Anterior cingulate cortex (tissue), 58 donors: ENCODE measurements around the gene RYR3.
A peak's percentile ranks its signal among the peaks of the same experiment; 100 is the strongest.

Experiments used
- DNase-seq, 58 donors: peaks; one replicate each; lab custom pipeline; 2025; lab: John Stamatoyannopoulos, UW

RYR3 gene

GRCh38 chr15:33846862-33847261 is 536.1 kb downstream of the RYR3 start:
- DNase-seq, result no peak

- DNase-seq, result no peak
Measured at GRCh38 chr15:33848011-33848410, 537.2 kb downstream of the RYR3 start.

DNA sequence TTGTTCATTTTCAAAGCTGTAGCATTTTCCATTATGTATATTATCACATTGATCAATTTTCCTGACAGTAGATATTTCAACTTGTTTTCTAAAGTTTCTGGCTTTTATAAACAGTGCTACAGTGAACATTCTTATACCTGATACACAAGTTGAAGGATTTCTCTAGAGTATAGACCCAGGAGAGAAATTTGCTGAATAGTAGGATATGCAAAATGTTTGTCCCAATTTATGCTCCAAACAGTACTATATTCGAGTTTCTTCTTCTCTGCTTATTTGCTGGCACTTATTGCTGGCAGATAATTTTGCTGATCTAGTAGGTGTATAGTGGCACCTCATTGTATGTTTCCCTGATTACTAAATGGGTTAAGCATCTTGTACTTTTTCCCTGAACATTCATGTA is 540.3 kb downstream of the RYR3 start:
- no peak for DNase-seq

DNA sequence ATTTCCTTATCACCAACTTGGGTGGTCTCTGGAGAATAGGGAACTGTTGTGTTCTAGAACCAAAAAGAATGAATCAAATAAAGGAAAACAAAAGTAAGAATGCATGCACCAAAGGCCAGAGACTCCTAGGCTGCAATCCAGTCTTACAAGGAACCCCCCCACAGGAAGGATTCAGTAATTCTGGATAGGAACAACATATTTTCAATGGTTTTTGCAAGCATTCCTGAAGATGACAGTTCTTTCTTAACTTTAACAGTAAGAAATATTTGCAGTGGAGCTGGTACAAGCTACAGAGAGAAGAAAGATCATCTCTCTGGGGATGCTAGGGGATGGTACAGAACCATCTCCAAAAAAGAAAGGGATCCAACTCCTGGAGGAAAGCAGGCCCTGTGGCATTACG is 541.3 kb downstream of the RYR3 start:
- DNase-seq, result no peak

DNA sequence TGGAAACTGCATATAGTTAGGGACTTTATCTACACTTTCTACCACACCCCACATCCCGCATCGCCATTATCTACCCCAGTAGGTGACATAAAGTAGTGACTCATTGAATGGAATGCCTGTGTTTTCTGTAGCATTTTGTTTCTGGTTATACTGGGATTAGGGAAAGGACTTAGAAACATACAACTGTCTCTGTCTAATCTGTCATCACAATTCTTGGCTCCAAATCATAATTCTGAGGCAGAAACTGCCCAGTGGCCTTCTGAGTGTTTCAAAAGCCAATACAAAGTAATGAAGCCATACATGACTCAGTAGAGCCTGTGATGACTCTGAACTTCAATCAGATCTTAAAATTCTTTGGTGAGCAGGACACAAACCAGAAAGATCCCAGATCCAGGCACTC is 541.8 kb downstream of the RYR3 start:
- no peak for DNase-seq

GRCh38 chr15:33857726-33858125 is 547.0 kb downstream of the RYR3 start:
- DNase-seq, result no peak

DNA sequence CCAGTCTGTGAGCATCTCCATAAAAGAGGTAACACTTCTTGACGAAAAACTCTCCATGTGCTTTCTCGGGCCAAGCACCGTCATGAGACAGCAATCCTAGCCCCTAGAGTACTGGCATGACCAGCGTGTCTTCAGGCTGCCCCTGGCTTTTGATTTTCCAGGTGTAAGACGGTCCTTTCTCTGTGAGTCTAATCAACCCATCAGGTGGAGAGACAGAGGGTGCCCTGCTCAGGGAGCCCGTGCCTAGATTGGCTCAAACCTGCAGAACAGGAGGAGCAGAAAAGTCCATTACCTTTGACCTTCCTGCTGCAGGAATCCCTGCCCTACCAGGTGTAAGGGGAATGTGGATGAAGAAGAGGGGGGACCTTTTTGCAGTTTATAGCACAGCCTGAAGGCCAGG is 548.1 kb downstream of the RYR3 start:
- no peak for DNase-seq

DNA sequence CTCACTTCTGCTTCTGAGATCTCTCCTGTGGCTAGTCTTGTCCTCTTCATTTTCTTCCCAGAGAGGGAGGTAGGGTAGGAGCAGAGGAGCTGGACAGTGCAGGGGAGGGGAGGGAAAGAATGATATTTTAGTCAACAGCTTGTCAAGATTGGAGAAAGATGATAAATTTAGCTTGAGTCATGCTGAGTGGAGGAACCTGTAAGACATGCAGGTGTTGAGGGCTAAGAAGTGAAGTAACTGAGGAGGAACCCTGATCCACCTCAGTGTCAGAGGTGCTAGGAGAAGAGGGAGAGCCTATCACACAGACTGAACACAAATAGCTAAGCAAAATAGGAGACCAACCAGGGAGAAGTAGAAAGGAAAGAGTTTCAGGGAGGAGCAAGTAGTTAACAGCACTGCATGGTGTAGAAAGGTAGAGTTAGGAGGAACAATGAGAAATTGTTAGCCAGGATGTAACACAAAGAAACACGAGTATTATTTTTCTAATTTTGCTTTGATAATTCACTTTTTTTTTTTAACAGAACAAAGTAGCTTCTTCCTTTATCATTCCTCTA is 549.3 kb downstream of the RYR3 start:
- no peak for DNase-seq

- DNase-seq, result no peak
Measured at GRCh38 chr15:33860754-33861153, 550.0 kb downstream of the RYR3 start.

DNA sequence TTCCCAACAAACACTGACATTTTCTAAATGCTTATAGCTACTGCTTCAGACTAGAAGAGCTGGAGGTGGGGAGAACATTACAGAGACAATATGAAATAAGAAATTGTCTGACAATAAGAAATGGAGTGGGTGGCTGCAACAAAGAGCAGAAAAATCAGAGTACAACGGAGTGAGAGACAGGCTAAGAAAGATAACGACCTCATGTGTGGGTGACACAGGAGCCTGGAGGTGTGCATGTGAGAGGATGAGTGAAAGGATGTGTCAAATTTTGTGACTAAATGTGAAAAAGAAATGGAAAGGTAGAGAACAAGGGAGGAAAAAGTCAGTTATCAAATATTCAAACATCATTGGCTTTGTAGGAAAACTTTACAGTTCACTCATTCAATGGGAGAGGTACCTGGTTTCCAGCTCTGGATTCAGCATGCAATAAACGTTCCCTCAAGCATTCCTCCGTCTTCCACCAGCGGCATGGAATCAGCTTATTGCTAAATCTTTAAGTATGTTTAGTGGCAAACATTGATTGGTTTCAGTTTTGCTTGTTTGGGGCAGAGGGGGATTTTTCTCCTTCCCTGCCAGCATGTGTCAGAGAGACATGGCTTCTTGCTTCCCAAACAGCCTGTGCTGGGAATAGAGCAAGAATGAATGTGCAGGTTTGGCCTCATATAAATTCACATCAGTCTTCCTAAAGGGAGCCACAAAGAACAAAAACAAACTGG is 553.8 kb downstream of the RYR3 start:
- peak in 1 of 58 donors; percentile 17 for DNase-seq

GRCh38 chr15:33865416-33865815 is 554.6 kb downstream of the RYR3 start:
- DNase-seq, result no peak

- DNase-seq, result no peak
Measured at GRCh38 chr15:33866101-33866737, 555.5 kb downstream of the RYR3 start.

DNA sequence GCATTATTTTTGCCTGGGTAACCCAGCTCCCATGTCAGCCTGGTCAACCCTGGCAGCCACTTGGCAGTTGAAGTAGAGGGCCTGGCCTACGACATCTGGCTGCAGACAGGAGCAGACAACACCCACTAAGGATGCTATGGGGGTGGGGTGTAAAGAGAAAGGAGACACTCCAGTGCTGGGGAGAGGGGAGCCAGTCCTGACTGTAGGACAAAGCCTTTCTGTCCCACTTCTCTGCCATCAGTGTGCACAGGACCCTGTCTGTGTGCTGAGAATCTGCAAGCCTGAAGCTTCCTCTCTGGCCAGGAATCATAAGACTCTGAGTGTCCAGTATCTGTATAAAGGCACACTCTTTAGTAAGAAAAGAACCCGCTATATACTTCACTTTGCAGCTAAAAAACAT is 561.2 kb downstream of the RYR3 start:
- DNase-seq, result no peak

DNA sequence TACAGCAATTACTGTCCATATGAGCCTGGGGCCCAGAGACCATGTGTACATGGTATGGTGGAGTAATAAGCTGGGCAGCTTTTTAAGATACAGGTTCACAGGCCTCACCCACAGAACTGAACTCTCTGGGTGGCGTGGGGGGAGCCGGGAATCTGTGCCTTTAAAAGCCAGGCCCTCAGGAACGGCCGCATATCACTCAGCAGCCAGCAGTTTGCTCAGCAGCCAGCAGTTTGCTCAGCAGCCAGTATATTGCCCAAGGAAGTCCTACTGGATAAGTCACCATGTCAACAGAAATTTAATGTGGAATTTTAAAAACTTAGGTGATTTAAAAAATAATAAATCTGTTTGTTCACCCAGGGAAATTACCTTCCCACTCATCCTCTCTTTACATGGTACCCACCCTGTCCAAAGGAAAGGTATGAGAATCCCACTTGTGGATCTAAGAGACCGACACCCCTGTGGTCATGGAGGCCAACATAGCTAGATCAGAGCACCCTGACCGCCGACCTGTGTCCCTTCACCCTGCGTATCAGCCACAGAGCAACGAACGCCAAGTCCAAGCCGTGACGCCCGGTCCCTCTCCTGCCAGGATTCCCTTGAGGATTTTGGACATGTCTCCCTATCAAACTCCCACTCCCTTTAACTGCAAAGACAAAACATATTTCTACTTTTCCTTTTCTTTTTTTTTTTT is 561.8 kb downstream of the RYR3 start:
- DNase-seq, result no peak

GRCh38 chr15:33874156-33874555 is 563.4 kb downstream of the RYR3 start:
- no peak for DNase-seq

DNA sequence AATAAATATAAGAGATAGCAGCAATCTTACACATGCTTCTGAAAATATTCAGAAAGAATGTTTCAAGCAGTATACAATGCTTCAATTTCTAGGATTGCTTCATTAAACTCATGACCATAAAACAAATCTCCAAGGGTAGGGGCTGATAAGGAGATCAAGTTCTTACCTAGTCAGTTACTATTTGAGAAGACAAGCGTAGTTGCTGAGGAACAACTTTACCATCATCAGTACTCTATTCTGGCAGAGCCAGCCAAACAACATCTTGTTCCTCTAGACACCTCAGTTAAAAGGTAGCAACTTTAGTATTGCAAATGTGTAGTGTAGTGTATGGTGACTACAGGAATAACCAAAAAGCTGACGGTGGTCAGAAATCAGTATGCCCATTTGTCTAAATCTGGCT is 572.2 kb downstream of the RYR3 start:
- DNase-seq, result no peak

DNA sequence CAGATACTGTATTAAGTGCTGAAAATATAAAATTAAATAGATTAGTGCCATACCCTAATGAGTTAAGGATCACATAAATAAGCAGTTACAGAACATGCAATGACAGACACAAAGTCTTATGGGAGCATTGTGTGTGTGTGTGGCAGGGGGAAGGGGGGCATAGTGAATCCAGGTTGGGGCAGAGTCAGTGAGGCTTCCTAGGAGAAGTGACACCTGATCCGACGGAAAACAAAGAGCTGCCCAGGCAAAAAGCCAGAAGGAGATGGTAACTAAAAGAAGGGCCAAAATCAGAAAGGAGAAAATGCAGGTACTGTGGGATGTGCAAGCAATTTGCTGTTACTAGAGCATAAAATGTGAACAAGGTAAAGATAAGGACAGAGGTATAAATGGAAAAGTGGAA is 577.4 kb downstream of the RYR3 start:
- no peak for DNase-seq

- no peak for DNase-seq
Measured at GRCh38 chr15:33894193-33894592, 583.4 kb downstream of the RYR3 start.

DNA sequence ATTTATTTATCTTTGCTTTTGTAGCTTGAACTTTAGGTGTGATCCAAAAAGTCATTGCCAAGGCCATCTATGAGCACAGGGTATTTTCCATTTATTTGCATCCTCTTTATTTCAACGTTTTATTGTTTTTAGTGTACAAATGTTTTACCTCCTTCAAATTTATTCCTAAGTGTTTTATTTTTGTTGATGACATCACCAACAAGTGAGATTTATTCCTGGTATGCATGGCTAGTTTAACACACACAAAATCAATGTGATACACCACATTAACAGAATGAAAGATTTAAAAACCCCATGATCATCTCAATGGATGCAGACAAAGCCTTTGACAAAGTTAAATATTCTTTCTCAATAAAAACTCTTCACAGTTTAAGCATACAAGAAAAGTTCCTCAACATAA is 591.3 kb downstream of the RYR3 start:
- DNase-seq, result no peak

DNA sequence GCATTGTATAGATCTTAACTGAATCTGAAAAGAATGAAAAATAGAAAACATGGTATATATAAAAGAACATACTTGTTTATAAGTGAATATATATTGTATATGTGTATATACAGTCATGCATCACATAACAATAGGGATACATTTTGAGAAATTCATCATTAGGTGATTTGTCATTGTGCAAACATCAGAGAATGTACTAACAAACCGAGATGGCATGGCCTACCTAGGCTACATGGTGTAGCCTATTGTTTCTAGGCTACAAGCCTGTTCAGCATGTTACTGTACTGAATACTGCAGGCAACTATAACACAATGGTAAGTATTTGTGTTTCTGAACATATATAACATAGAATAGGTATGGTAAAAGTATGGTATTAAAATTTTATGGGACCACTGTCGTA is 592.9 kb downstream of the RYR3 start:
- no peak for DNase-seq

DNA sequence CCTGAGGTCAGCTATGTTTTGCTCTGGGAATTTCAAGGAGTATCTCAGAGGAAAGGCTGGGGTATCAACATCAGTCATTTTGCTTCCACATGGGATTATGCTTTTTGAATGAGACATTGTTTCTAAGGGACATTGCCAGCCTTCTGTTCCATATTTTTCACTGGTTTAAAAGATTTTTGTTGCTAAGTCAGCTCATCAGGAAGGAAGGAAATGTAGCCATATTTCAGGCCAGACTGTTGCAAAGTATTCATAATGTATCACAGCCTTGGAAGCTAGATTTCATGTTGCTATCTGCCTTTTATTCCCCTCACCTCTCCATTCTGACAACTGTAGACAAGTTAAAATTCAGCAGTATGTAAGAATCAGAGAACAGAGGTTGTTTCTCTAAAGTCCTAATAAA is 596.6 kb downstream of the RYR3 start:
- DNase-seq, result no peak

DNA sequence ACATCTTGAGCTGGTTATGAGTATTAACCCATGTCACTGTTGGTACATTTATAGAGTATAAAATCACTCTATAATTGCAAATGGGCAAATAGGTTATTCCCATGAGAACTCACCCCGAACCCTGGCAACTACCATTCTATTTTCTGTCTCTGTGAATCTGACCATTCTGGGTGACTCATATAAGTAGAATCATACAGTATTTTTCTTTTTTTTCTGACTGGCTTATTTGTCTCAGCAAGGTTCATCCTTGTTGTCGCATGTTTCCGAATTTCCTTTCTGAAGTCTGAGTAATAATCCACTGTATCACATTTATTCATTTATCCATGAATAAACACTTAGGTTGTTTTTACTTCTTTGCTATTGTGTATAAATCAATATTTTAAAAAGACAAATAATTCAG is 597.6 kb downstream of the RYR3 start:
- DNase-seq, result no peak
